ENCODE data around the gene RITA1. TPM values are rescaled to one million over a fixed set of nuclear protein-coding genes. Genes with fewer than 3 reads are reported as not detected.
A peak's percentile ranks its signal among the peaks of the same experiment; 100 is the strongest.

Gene RITA1
- total RNA-seq, 1 donor from 2014 or later, result 18.2 TPM

DNA sequence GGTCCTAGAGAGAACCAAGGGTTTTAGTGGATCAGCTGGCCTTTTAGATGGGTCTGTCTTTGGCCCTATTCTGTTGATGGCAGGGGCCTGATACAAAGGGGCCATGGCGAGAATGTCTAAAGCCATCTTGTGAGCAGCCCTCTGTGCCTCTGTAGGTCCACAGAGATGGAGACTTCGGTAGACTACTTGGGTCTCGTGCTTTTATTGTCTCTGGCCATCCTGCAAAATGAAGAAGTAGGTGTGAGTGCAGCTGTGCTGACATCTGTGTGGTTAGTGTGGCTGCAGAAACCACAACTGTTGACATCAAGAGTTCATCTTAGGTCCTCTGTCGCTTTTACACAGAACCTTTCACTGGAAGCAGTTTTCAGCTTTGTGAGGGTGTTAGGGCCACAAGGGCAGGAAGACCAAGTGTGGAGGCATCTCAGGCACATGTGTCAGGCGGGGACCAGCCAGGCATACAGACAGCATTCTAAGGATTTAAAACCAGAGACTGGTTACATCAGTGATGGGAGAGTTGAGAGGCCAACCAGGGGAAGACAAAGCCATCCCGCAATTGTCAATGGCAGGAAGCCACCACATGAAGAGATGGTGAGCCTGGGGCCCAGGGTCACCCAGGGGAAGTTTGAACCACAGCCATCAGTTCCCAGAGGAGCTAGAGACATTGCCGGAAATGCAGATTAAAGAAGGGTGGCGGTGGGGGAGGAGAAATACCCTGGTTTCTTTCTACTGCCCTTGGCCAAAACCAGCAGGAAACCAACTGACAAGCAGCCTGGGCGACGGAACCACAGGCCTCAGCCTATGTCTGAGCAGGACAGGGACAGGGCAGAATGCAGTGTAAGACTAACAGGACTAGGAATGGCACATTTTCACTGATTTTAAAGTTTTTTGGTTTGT lies 22.8 kb downstream of the RITA1 start:
- ATAC-seq (ENCODE audit: low read depth), result peak; percentile 81
- H3K27ac Mint-ChIP-seq, result peak overlapping the region; percentile 98
- no peaks in the 10 kb centered on the region for H3K9me3 Mint-ChIP-seq
- intact Hi-C loops (cut with micrococcal nuclease), result loop anchor here (1.0 kb wide), 5 partner anchors 11 to 25 kb away; partner anchors contain the start of genes DDX54, RITA1 and TPCN1
- POLR2A ChIA-PET, result interaction anchor here (0.5 to 7.7 kb wide), 21 partner anchors 9 to 302 kb away, joined by 3 to 287 read pairs (median 4); partner anchors contain the start of genes DDX54, OAS1, RITA1 and SDSL
- TF ChIP-seq, protein P1, sequence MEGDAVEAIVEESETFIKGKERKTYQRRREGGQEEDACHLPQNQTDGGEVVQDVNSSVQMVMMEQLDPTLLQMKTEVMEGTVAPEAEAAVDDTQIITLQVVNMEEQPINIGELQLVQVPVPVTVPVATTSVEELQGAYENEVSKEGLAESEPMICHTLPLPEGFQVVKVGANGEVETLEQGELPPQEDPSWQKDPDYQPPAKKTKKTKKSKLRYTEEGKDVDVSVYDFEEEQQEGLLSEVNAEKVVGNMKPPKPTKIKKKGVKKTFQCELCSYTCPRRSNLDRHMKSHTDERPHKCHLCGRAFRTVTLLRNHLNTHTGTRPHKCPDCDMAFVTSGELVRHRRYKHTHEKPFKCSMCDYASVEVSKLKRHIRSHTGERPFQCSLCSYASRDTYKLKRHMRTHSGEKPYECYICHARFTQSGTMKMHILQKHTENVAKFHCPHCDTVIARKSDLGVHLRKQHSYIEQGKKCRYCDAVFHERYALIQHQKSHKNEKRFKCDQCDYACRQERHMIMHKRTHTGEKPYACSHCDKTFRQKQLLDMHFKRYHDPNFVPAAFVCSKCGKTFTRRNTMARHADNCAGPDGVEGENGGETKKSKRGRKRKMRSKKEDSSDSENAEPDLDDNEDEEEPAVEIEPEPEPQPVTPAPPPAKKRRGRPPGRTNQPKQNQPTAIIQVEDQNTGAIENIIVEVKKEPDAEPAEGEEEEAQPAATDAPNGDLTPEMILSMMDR (IDR thresholded peaks at IDR 0.05), result no peak
- peak; percentile 64 for DNase-seq
- no peaks in the 10 kb centered on the region for H3K36me3 Mint-ChIP-seq (ENCODE audit: low read depth)
- H3K4me3 Mint-ChIP-seq, result peak overlapping the region; percentile 76
- no peaks in the 10 kb centered on the region for H3K27me3 Mint-ChIP-seq
- H3K4me1 Mint-ChIP-seq, result peaks cover 69% of the 10 kb centered on the region
- CTCF ChIA-PET, result interaction anchor here (1.0 to 2.3 kb wide), 6 partner anchors 9 to 24 kb away, joined by 3 to 32 read pairs (median 6); partner anchors contain the start of gene TPCN1

GRCh38 chr12:113211160-113211559 lies 25.6 kb downstream of the RITA1 start:
- Mint-ChIP-seq H3K36me3 (ENCODE audit: low read depth) (no peaks in the 10 kb centered on the region), H3K27me3 (no peaks in the 10 kb centered on the region), H3K27ac (peak overlapping the region; percentile 3), H3K4me1 (peaks cover 66% of the 10 kb centered on the region), H3K4me3 (no peak overlapping the region), H3K9me3 (no peaks in the 10 kb centered on the region)
- DNase-seq (no peak), ATAC-seq (ENCODE audit: low read depth) (no peak)
- POLR2A ChIA-PET, result interaction anchor here (0.7 to 7.7 kb wide), 3 partner anchors 11 to 26 kb away, joined by 3 to 287 read pairs (median 277); partner anchors contain the start of genes RITA1 and TPCN1
- CTCF ChIA-PET, result no interaction called here
- intact Hi-C loops (cut with micrococcal nuclease), result no loop called here
- TF ChIP-seq, protein P1 (IDR thresholded peaks at IDR 0.05), result no peak

DNA sequence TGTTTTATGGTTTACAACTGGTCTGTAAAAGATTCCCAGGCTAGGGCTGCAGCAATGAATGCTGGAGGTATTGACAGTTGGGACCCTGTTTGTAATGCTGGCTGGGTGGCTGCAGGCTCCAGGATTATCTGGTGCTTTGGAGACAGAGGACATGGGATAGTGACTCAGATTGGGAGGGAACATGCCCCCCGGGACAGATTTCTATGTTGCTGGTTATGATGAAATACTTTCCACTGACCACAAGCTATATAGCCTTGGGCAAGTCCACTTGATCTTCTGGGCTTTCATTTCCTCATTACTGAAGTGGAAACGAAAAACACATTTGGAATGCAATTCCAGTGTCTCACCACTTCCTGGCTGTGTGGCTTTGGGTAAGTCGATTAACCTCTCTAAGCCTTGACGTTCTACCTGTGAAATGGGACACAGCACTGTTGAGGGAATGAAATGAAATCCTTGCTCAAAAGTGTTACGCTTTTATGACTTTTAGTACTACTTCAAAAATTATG lies 29.4 kb downstream of the RITA1 start:
- H3K9me3 Mint-ChIP-seq, result no peaks in the 10 kb centered on the region
- intact Hi-C loops (cut with micrococcal nuclease), result no loop called here
- TF ChIP-seq, protein P1 (IDR thresholded peaks at IDR 0.05), result no peak
- peak; percentile 54 for ATAC-seq (ENCODE audit: low read depth)
- H3K4me3 Mint-ChIP-seq, result no peak overlapping the region
- peaks cover 38% of the 10 kb centered on the region for H3K4me1 Mint-ChIP-seq
- no peaks in the 10 kb centered on the region for H3K36me3 Mint-ChIP-seq (ENCODE audit: low read depth)
- CTCF ChIA-PET, result interaction anchor here (1.2 kb wide), 1 partner anchor 15 kb away, joined by 3 read pairs; no protein-coding TSS in a partner anchor
- POLR2A ChIA-PET, result interaction anchor here (1.0 kb wide), 1 partner anchor 18 kb away, joined by 4 read pairs; no protein-coding TSS in a partner anchor
- no peak overlapping the region for H3K27ac Mint-ChIP-seq
- H3K27me3 Mint-ChIP-seq, result no peaks in the 10 kb centered on the region
- no peak for DNase-seq

DNA sequence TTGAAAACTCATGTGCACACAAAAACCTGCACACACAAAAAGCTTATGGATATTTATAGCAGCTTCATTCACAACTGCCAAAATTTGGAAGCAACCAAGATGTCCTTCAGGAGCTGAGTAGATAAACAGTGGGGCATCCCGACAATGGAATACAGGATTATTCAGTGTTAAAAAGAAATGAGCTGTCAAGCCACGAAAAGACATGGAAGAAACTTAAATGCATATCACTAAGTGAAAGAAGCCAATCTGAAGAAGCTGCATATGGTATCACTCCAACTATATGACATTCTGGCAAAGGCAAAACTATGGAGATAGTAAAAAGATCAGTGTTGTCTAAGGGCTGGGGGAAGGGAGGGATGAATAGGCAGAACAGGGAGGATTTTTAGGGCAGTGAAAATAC lies 30.5 kb downstream of the RITA1 start:
- H3K4me1 Mint-ChIP-seq, result peaks cover 36% of the 10 kb centered on the region
- peaks cover 1% of the 10 kb centered on the region for H3K36me3 Mint-ChIP-seq (ENCODE audit: low read depth)
- H3K9me3 Mint-ChIP-seq, result no peaks in the 10 kb centered on the region
- no peak overlapping the region for H3K4me3 Mint-ChIP-seq
- CTCF ChIA-PET, result interaction anchor here (1.7 kb wide), 1 partner anchor 17 kb away, joined by 5 read pairs; no protein-coding TSS in a partner anchor
- POLR2A ChIA-PET, result no interaction called here
- DNase-seq (no peak), ATAC-seq (ENCODE audit: low read depth) (no peak)
- intact Hi-C loops (cut with micrococcal nuclease), result no loop called here
- H3K27me3 Mint-ChIP-seq, result no peaks in the 10 kb centered on the region
- H3K27ac Mint-ChIP-seq, result no peak overlapping the region
- TF ChIP-seq, protein P1 (IDR thresholded peaks at IDR 0.05), result no peak

Measured in activated B cell treated with CpG ODN at 0.5 μM for 24 hours (primary cell).